Suprapubic skin (tissue), 4 donors: ENCODE measurements around the gene IKZF5.

Source experiments
- CTCF ChIP-seq, 2 donors: fragments of 200-600 bp in 1 of 2; fragments of 450-650 bp in 1 of 2; sonication (generic) in 1 of 2; IDR thresholded peaks; one replicate each; pipeline ENCODE4 v1.5.1; 2016 to 2019; ENCODE audit warnings: antibody characterized with exemption in 2 of 2, mild to moderate bottlenecking in 1 of 2, moderate library complexity in 1 of 2
- EP300 ChIP-seq: sonication (generic); formaldehyde crosslinking; IDR thresholded peaks from one replicate; pipeline ENCODE4 v1.6.1; 2017; ENCODE audit warnings: antibody characterized with exemption
- POLR2A ChIP-seq, 2 donors: fragments of 450-650 bp; IDR thresholded peaks; one replicate each; pipeline ENCODE4 v1.6.1; 2017; ENCODE audit warnings: antibody characterized with exemption in 2 of 2, mild to moderate bottlenecking in 2 of 2, moderate library complexity in 2 of 2
- POLR2AphosphoS5 ChIP-seq, 3 donors: sonication (generic); formaldehyde crosslinking; IDR thresholded peaks; one replicate each; pipeline ENCODE4 v1.6.1; 2017; ENCODE audit warnings: antibody characterized with exemption in 3 of 3

GRCh38 chr10:122955892-122956291, 52.7 kb downstream of the IKZF5 start:
- TF ChIP-seq CTCF (IDR thresholded peaks at IDR 0.05) (no peak), POLR2A (IDR thresholded peaks at IDR 0.05) (no peak), POLR2AphosphoS5 (IDR thresholded peaks at IDR 0.05) (no peak), EP300 (no peak)
